Measurements from ENCODE around the gene TRIM24.

DNA sequence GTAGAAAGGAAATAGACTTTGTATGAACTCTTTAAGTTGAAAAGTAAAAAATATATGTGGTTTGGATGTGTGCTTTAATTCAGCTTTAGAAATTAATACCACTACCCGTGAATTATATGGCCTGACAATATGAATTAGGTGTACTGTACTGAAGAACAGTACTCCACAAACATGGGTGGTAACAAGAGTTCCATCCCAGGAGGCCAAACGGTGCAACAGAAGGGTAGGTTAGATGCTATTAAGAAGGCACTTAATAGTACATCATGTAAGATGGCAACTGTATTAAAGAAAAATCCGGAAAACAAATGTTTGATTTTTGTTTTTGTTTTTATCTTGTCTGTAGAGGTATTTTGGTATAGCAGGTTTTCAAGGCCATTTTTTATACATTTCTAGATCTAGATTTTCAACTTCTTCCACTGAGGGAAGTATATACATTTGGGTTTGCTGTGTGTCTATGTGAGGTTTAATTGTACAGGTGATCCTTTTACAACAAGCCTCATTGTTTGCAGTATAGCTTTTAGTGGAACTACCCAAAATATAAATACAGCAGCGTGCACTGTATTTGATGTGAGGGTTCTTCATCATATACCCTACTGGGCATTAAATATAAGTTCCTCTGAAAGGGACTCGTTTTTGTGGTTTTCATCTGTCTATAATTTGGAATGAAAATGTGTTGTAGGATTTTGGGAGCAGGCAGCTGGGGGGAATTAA lies 125.4 kb downstream of the TRIM24 start:
- TF ChIP-seq, protein P1, sequence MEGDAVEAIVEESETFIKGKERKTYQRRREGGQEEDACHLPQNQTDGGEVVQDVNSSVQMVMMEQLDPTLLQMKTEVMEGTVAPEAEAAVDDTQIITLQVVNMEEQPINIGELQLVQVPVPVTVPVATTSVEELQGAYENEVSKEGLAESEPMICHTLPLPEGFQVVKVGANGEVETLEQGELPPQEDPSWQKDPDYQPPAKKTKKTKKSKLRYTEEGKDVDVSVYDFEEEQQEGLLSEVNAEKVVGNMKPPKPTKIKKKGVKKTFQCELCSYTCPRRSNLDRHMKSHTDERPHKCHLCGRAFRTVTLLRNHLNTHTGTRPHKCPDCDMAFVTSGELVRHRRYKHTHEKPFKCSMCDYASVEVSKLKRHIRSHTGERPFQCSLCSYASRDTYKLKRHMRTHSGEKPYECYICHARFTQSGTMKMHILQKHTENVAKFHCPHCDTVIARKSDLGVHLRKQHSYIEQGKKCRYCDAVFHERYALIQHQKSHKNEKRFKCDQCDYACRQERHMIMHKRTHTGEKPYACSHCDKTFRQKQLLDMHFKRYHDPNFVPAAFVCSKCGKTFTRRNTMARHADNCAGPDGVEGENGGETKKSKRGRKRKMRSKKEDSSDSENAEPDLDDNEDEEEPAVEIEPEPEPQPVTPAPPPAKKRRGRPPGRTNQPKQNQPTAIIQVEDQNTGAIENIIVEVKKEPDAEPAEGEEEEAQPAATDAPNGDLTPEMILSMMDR (IDR thresholded peaks at IDR 0.05), result no peak
- TF ChIP-seq ZFX (IDR thresholded peaks at IDR 0.05; ENCODE audit: borderline replicate concordance), result no peak

Measured in 22Rv1 (cell line).